Islet precursor cell (in vitro differentiated cells): ENCODE results near the gene METTL14.

Experiments used
- DNase-seq: peaks from one replicate; pipeline ENCODE4 v3.0.0-alpha.2; 2018

The METTL14 gene

DNA sequence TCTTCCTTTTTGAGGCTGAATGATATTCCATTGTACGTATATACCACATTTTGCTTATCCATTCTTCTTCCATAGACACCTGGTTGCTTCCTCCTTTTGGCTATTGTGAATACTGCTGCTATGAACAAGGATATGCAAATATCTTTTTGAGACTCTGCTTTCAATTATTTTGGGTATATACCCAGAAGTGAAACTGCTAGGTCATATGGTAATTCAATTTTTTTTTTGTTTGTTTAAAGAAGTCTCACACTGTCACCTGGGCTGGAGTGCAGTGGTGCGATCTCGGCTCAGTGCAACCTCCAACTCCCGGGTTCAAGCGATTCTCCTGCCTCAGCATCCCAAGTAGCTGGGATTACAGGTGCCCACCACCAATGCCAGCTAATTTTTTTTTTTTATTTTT is 75.3 kb downstream of the METTL14 start:
- no peak for DNase-seq

DNA sequence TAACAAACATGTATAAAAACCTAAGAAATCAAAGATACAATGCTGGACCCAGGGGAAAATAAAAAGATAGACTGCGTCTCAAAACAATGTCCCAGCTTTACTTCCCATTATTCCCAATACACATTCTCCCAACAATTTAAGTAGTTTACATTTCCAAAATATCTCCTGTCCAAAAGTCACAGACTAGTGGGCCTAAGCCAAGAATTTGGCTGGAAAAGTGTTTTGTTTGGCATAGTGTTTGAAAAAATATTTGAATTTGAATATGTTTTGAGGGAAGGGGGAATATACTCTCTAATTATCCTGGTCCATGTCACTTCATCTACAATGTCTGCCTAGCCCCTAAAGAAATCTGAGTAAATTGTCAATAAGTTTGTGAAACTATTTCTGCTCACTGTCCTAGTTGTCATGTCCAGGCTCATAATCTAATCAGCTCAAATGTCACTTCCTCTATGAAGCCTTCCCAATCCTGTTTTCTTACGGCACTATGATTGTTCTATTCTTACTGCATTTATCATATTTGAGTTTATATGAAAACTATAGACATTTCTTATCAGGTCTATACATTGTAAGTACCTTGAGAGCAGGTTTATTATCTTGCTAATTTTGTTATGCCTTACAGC is 76.3 kb downstream of the METTL14 start:
- DNase-seq = no peak

DNA sequence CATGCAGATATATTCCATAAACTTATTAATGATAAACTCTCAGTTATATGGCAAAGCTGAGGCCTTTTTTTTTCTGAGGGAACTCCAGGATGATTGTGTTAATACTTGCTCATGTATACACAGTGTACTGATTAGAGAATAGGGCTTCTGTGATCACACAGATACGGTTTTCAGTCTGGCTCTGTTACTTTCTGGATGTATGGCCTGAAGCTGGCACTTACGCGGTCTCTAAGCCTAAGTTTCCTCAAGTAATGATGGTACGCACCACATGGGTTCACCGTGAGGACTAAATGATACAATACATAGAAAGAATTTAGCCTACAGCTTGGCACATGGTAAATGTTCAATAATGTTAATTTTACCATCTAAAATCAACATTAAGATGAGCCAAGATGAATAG is 77.0 kb downstream of the METTL14 start:
- DNase-seq = no peak

DNA sequence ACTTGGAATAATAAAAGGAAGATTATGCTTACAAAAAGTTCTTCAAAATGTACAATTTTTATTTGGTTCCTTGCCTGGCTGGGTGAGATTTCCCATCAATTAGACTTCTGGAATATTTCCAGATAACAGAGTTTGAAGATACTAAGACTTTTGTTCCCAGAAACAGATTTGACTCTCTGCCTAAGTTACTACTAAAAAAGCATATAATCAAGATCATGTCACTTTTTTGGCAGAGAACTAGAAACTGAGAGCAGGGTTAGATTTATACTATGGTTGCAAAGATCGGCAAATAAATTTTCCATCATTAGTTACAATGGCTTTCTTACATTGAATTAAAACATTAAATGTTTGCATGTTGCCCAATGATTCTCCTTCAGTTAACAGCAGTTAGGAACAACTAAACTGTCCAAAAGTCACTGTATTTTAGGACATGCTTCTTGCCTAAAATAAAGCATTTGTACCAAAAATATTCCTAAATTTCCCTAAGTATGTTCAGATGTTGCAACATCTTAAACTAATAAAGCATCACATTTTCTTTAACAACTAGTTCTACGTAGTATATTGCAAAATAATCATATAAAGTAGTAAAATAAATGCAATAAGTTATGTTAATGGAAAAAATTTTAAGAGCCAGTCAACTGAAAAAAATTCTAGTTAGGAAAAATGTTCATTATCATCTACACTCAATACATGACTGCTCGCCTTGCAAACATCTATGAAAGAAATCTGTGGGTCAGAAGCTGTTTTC is 77.7 kb downstream of the METTL14 start:
- no peak for DNase-seq
